Measurements from ENCODE around the gene VPS36.
"Not testable (repeated sequence)": the region's sequence is repeated elsewhere in the genome, so short reads cannot be mapped to it uniquely, and the experiment has no call there.

- not testable (repeated sequence) for TF ChIP-seq POLR2A (IDR thresholded peaks at IDR 0.05; ENCODE audit: low read depth, low read length); POLR2AphosphoS5 (IDR thresholded peaks at IDR 0.05; ENCODE audit: low read depth, low read length); TAF1 (IDR thresholded peaks at IDR 0.05; ENCODE audit: low read depth, low read length); POU2F2 (IDR thresholded peaks at IDR 0.05; ENCODE audit: low read depth, low read length); PAX5 (IDR thresholded peaks at IDR 0.05; ENCODE audit: insufficient read depth, low read length, severe bottlenecking)
These were observed 38.3 kb upstream of the VPS36 start for GRCh38 chr13:52488763-52489162.

Data from GM12891 (cell line).